Right lobe of liver (tissue), 6 donors: ENCODE results near the gene POLR3C. TPM values are rescaled to one million over a fixed set of nuclear protein-coding genes. Genes with fewer than 3 reads are reported as not detected.

Experiments
- ATAC-seq, 4 donors: fragments of 200-7000 bp; cut with Tn5 transposase; one replicate each; pipeline ENCODE4 v1.9.1; 2020; ENCODE audit warnings: mild to moderate bottlenecking in 4 of 4, moderate library complexity in 4 of 4
- DNase-seq, 3 donors: peaks; one replicate each; pipeline ENCODE4 v3.0.0-alpha.2; 2020
- H3K27ac ChIP-seq, 3 donors: fragments of 200-600 bp; one replicate each; pipeline ENCODE4 v1.8.0; 2022
- H3K27me3 ChIP-seq, 2 donors: fragments of 200-600 bp; one replicate each; pipeline ENCODE4 v1.8.0; 2022
- H3K36me3 ChIP-seq, 4 donors: fragments of 200-600 bp; sonication (generic) in 1 of 4; one replicate each; pipeline versions ENCODE4 v1.5.1 to v1.8.0; 2017 to 2022; ENCODE audit warnings: control low read depth in 1 of 4
- H3K4me1 ChIP-seq, 4 donors: fragments of 200-600 bp; sonication (generic) in 1 of 4; one replicate each; pipeline versions ENCODE4 v1.5.1 to v1.8.0; 2017 to 2022; ENCODE audit warnings: control low read depth in 1 of 4
- H3K4me3 ChIP-seq, 3 donors: fragments of 200-600 bp; one replicate each; pipeline ENCODE4 v1.8.0; 2022
- H3K9me3 ChIP-seq, 4 donors: fragments of 200-600 bp; sonication (generic) in 1 of 4; one replicate each; pipeline versions ENCODE4 v1.5.1 to v1.8.0; 2017 to 2022; ENCODE audit warnings: control low read depth in 1 of 4
- POLR2A ChIP-seq: fragments of 450-650 bp; IDR thresholded peaks from one replicate; pipeline ENCODE4 v1.6.1; 2017; ENCODE audit warnings: antibody characterized with exemption, mild to moderate bottlenecking
- WGBS: methylation state at CpG from one replicate; pipeline ENCODE4 v1.1.6; 2018; ENCODE audit warnings: low coverage, low lambda C conversion rate; ENCODE audit not compliant: insufficient coverage; ENCODE audit errors: missing lambda C conversion rate; 5-methylcytosine and 5-hydroxymethylcytosine counted together
- intact Hi-C, 2 donors: fragments of 100-400 bp; cut with DNase I; formaldehyde crosslinking; loops; one replicate each; pipeline versions ENCODE4 v1.11.2 to v1.14.1; 2022
- total RNA-seq, 6 experiments: library from RNA; depleted of rRNA in 2 of 6; stranded (reverse); fragments of >200 nt in 2 of 6; fragmentation: NEBNext Ultra II Directional in 3 of 6; extraction: Animal tissue kit (Norgen Biotek cat#: 25700) in 3 of 6; gene quantifications; one replicate each; pipeline versions ENCODE4 v1.1.0 to v1.2.4, GENCODE V29; 2016 to 2023
- TF ChIP-seq, protein P1 (sequence below), 4 donors: fragments of 200-600 bp in 3 of 4; fragments of 450-650 bp in 1 of 4; IDR thresholded peaks; one replicate each; pipeline versions ENCODE4 v1.5.1 to v1.8.0; 2016 to 2022; ENCODE audit warnings: antibody characterized with exemption in 4 of 4, mild to moderate bottlenecking in 2 of 4
- donor health status: DM: no; HTN: yes; CAD: no.
- donor health status: DM: no; HTN: no; CAD: no.
- donor health status: DM: no; HTN: no; CAD: no.
- donor health status: DM: no; HTN: yes; CAD: no.
- donor health status: DM: no; HTN: yes; CAD: no.

POLR3C gene
- total RNA-seq, 6 experiments from 2014 or later: 7.7 to 17.0 (median 11.2) TPM

GRCh38 chr1:145847827-145848226 lies 23.8 kb downstream of the POLR3C start:
- Histone ChIP-seq H3K36me3 (peaks cover 0 to 24% (median 6%) of the 10 kb centered on the region in 4 donors), H3K9me3 (no peaks in the 10 kb centered on the region), H3K27me3 (no peaks in the 10 kb centered on the region), H3K27ac (no peak overlapping the region), H3K4me3 (no peak overlapping the region), H3K4me1 (peaks cover 0 to 14% (median 2%) of the 10 kb centered on the region in 4 donors)
- intact Hi-C loops: loop anchor here in 1 of 2 donors (10.0 kb wide), 1 partner anchor 167 kb away; no protein-coding TSS in a partner anchor
- WGBS: 66% methylated on average over 3 of the region's 3 CpGs
- DNase-seq: no peak
- TF ChIP-seq POLR2A: no peak
- TF ChIP-seq, protein P1, sequence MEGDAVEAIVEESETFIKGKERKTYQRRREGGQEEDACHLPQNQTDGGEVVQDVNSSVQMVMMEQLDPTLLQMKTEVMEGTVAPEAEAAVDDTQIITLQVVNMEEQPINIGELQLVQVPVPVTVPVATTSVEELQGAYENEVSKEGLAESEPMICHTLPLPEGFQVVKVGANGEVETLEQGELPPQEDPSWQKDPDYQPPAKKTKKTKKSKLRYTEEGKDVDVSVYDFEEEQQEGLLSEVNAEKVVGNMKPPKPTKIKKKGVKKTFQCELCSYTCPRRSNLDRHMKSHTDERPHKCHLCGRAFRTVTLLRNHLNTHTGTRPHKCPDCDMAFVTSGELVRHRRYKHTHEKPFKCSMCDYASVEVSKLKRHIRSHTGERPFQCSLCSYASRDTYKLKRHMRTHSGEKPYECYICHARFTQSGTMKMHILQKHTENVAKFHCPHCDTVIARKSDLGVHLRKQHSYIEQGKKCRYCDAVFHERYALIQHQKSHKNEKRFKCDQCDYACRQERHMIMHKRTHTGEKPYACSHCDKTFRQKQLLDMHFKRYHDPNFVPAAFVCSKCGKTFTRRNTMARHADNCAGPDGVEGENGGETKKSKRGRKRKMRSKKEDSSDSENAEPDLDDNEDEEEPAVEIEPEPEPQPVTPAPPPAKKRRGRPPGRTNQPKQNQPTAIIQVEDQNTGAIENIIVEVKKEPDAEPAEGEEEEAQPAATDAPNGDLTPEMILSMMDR (IDR thresholded peaks at IDR 0.05): no peak
- no peak for ATAC-seq

- H3K27ac ChIP-seq: no peak overlapping the region
- intact Hi-C loops: loop anchor here in 1 of 2 donors (10.0 kb wide), 2 partner anchors 55 to 165 kb away; no protein-coding TSS in a partner anchor
- DNase-seq: no peak
These were observed 25.6 kb downstream of the POLR3C start for GRCh38 chr1:145849356-145850160.

DNA sequence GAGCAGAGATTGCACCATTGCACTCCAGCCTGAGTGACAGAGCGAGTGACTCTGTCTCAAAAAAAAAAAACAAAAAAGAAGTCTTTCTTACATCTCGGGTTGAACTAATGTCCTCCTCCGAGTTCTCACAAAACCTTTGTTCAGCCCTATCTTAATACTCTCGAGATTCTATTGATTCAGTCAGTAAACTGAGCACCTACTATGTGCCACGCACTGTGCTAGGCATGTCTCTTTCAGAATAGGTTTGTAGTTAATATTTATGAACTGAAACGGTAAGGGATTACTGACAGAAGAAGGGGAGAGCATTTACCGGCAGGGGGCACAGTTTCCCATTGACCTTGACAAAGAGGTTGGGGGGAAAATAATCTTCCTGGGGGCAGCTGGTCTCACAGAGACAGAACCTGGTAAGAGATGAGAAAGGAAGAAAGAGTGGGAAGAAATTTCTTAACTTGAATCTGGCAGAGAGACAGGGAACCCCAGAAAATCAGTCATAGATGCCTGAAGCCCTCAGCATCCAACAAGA lies 31.5 kb downstream of the POLR3C start:
- Histone ChIP-seq H3K4me3 (no peak overlapping the region), H3K27me3 (no peaks in the 10 kb centered on the region), H3K9me3 (no peaks in the 10 kb centered on the region), H3K27ac (no peak overlapping the region), H3K4me1 (peaks cover 0 to 7% (median 0%) of the 10 kb centered on the region in 4 donors), H3K36me3 (peaks cover 0 to 46% (median 10%) of the 10 kb centered on the region in 4 donors)
- no peak for DNase-seq
- TF ChIP-seq, protein P1 (IDR thresholded peaks at IDR 0.05): no peak
- TF ChIP-seq POLR2A: no peak
- 80% methylated on average over 7 of the region's 7 CpGs for WGBS
- intact Hi-C loops: loop anchor here in 1 of 2 donors (10.0 kb wide), 1 partner anchor 49 kb away; no protein-coding TSS in a partner anchor
- no peak for ATAC-seq

More at GRCh38 chr1:145849356-145850160, 25.6 kb downstream of the POLR3C start:
- Histone ChIP-seq H3K27me3 (no peaks in the 10 kb centered on the region), H3K36me3 (peaks cover 0 to 33% (median 8%) of the 10 kb centered on the region in 4 donors), H3K4me1 (peaks cover 0 to 14% (median 2%) of the 10 kb centered on the region in 4 donors), H3K9me3 (no peaks in the 10 kb centered on the region), H3K4me3 (no peak overlapping the region)
- WGBS: 78% methylated on average over 8 of the region's 15 CpGs
- ATAC-seq: no peak
- no peak for TF ChIP-seq POLR2A
- TF ChIP-seq, protein P1 (IDR thresholded peaks at IDR 0.05): peak in 1 of 4 donors; percentile 4

- no peaks in the 10 kb centered on the region for H3K27me3 ChIP-seq
- TF ChIP-seq, protein P1 (IDR thresholded peaks at IDR 0.05): no peak
- no peak for TF ChIP-seq POLR2A
- peaks cover 0 to 38% (median 6%) of the 10 kb centered on the region in 4 donors for H3K36me3 ChIP-seq
- H3K4me3 ChIP-seq: no peak overlapping the region
- intact Hi-C loops: loop anchor here in 1 of 2 donors (10.0 kb wide), 1 partner anchor 48 kb away; no protein-coding TSS in a partner anchor
- peaks cover 0 to 12% (median 0%) of the 10 kb centered on the region in 4 donors for H3K4me1 ChIP-seq
- ATAC-seq: no peak
- no peak overlapping the region for H3K27ac ChIP-seq
- DNase-seq: no peak
- WGBS: no CpG with 5 or more reads among the region's 4 CpGs
- no peaks in the 10 kb centered on the region for H3K9me3 ChIP-seq
These were observed 33.2 kb downstream of the POLR3C start for GRCh38 chr1:145857170-145857569.
